B cell (primary cell): ENCODE results near the gene GTSF1L.

Experiments used
- CTCF ChIP-seq: fragments of 200-600 bp; IDR thresholded peaks from one replicate; pipeline ENCODE4 v1.8.0; 2022; ENCODE audit warnings: antibody characterized with exemption, mild to moderate bottlenecking
- EZH2 ChIP-seq: IDR thresholded peaks from 2 replicates; pipeline ENCODE4 v1.6.1; 2012; ENCODE audit warnings: borderline replicate concordance, low read depth, mild to moderate bottlenecking, moderate library complexity, low read length; ENCODE audit not compliant: insufficient read depth, poor library complexity, severe bottlenecking

GRCh38 chr20:43755851-43756250 is 29.0 kb upstream of the GTSF1L start:
- TF ChIP-seq CTCF (no peak), EZH2 (no peak)
